Measurements from ENCODE around the gene SAMD15.

Gene SAMD15

GRCh38 chr14:77355811-77356210 lies 21.4 kb upstream of the SAMD15 start:
- no peak overlapping the region for H3K27ac ChIP-seq (ENCODE audit: low read length)
- no peaks in the 10 kb centered on the region for H3K4me1 ChIP-seq (ENCODE audit: insufficient read depth, low read length)

GRCh38 chr14:77356899-77357298 lies 20.3 kb upstream of the SAMD15 start:
- TF ChIP-seq CTCF (IDR thresholded peaks at IDR 0.05; ENCODE audit: borderline replicate concordance, extremely low read depth, low read length, poor library complexity, severe bottlenecking) (no peak), EZH2 (IDR thresholded peaks at IDR 0.05; ENCODE audit: borderline replicate concordance, low read depth, low read length, severe bottlenecking) (no peak)

More at GRCh38 chr14:77355811-77356210, 21.4 kb upstream of the SAMD15 start:
- peaks cover 30% of the 10 kb centered on the region for H3K79me2 ChIP-seq (ENCODE audit: insufficient read depth, low read length)
- TF ChIP-seq CTCF (IDR thresholded peaks at IDR 0.05; ENCODE audit: borderline replicate concordance, extremely low read depth, low read length, poor library complexity, severe bottlenecking) (no peak), EZH2 (IDR thresholded peaks at IDR 0.05; ENCODE audit: borderline replicate concordance, low read depth, low read length, severe bottlenecking) (no peak)
- no peak overlapping the region for H3K9ac ChIP-seq (ENCODE audit: low read depth, low read length)
- DNase-seq (no peak), ATAC-seq (ENCODE audit: insufficient read depth, low read depth) (no peak)
- H3K27me3 ChIP-seq (ENCODE audit: insufficient read depth, low read length, poor library complexity): no peaks in the 10 kb centered on the region
- no peak overlapping the region for H3K4me3 ChIP-seq (ENCODE audit: low read depth in 1 of 2, low read length in 2 of 2)
- H4K20me1 ChIP-seq (ENCODE audit: insufficient read depth, low read length): no peaks in the 10 kb centered on the region
- no peak overlapping the region for H3K4me2 ChIP-seq (ENCODE audit: insufficient read depth, low read length)
- H3K9me3 ChIP-seq (ENCODE audit: insufficient read depth, low read length, severe bottlenecking): no peaks in the 10 kb centered on the region
- H3K36me3 ChIP-seq (ENCODE audit: insufficient read depth, low read length): peaks cover 2% of the 10 kb centered on the region; the same call in 1 of the 2 replicates
- no peak overlapping the region for H2AFZ ChIP-seq (ENCODE audit: low read depth, low read length)

DNA sequence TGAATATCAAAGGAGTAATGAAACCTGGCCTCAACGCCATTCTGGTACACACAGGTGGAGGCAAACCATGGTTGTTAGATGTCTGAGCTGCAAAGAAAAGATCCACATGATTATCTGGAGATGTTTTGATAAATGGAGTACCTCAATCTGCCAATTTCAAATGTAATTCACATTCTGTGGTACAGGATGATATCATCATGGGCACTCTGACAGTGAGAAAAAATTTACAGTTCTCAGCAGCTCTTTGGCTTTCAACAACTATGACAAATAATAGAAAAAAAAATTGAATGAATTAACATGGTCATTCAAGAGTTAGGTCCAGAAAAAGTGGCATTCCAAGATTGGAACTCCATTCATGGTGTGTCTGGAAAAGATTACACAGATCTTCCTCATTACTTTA lies 17.6 kb upstream of the SAMD15 start:
- no peaks in the 10 kb centered on the region for H3K4me1 ChIP-seq (ENCODE audit: insufficient read depth, low read length)
- ATAC-seq (ENCODE audit: insufficient read depth, low read depth) (no peak), DNase-seq (no peak)
- H2AFZ ChIP-seq (ENCODE audit: low read depth, low read length): no peak overlapping the region
- H3K4me2 ChIP-seq (ENCODE audit: insufficient read depth, low read length): no peak overlapping the region
- H3K79me2 ChIP-seq (ENCODE audit: insufficient read depth, low read length): peaks cover 50% of the 10 kb centered on the region
- H4K20me1 ChIP-seq (ENCODE audit: insufficient read depth, low read length): peaks cover 5% of the 10 kb centered on the region; the same call in 1 of the 2 replicates
- no peaks in the 10 kb centered on the region for H3K27me3 ChIP-seq (ENCODE audit: insufficient read depth, low read length, poor library complexity)
- H3K36me3 ChIP-seq (ENCODE audit: insufficient read depth, low read length): no peaks in the 10 kb centered on the region
- H3K9ac ChIP-seq (ENCODE audit: low read depth, low read length): no peak overlapping the region
- no peak overlapping the region for H3K27ac ChIP-seq (ENCODE audit: low read length)
- H3K9me3 ChIP-seq (ENCODE audit: insufficient read depth, low read length, severe bottlenecking): no peaks in the 10 kb centered on the region
- TF ChIP-seq CTCF (IDR thresholded peaks at IDR 0.05; ENCODE audit: borderline replicate concordance, extremely low read depth, low read length, poor library complexity, severe bottlenecking) (no peak), EZH2 (IDR thresholded peaks at IDR 0.05; ENCODE audit: borderline replicate concordance, low read depth, low read length, severe bottlenecking) (no peak)
- no peak overlapping the region for H3K4me3 ChIP-seq (ENCODE audit: low read depth in 1 of 2, low read length in 2 of 2)

More at GRCh38 chr14:77356899-77357298, 20.3 kb upstream of the SAMD15 start:
- H3K9me3 ChIP-seq (ENCODE audit: insufficient read depth, low read length, severe bottlenecking): no peaks in the 10 kb centered on the region
- H3K4me3 ChIP-seq (ENCODE audit: low read depth in 1 of 2, low read length in 2 of 2): no peak overlapping the region
- H3K27me3 ChIP-seq (ENCODE audit: insufficient read depth, low read length, poor library complexity): no peaks in the 10 kb centered on the region
- no peak overlapping the region for H3K4me2 ChIP-seq (ENCODE audit: insufficient read depth, low read length)
- no peaks in the 10 kb centered on the region for H3K4me1 ChIP-seq (ENCODE audit: insufficient read depth, low read length)
- no peak overlapping the region for H2AFZ ChIP-seq (ENCODE audit: low read depth, low read length)
- H3K27ac ChIP-seq (ENCODE audit: low read length): no peak overlapping the region
- peaks cover 36% of the 10 kb centered on the region for H3K79me2 ChIP-seq (ENCODE audit: insufficient read depth, low read length)
- no peaks in the 10 kb centered on the region for H4K20me1 ChIP-seq (ENCODE audit: insufficient read depth, low read length)
- ATAC-seq (ENCODE audit: insufficient read depth, low read depth) (no peak), DNase-seq (no peak)
- H3K36me3 ChIP-seq (ENCODE audit: insufficient read depth, low read length): no peaks in the 10 kb centered on the region
- H3K9ac ChIP-seq (ENCODE audit: low read depth, low read length): no peak overlapping the region

GRCh38 chr14:77364146-77364545 lies 13.0 kb upstream of the SAMD15 start:
- H3K4me1 ChIP-seq (ENCODE audit: insufficient read depth, low read length): peaks cover 2% of the 10 kb centered on the region
- H4K20me1 ChIP-seq (ENCODE audit: insufficient read depth, low read length): peaks cover 5% of the 10 kb centered on the region; the same call in 1 of the 2 replicates
- no peaks in the 10 kb centered on the region for H3K27me3 ChIP-seq (ENCODE audit: insufficient read depth, low read length, poor library complexity)
- H3K79me2 ChIP-seq (ENCODE audit: insufficient read depth, low read length): peaks cover 58% of the 10 kb centered on the region
- H3K27ac ChIP-seq (ENCODE audit: low read length): no peak overlapping the region
- no peak overlapping the region for H3K4me2 ChIP-seq (ENCODE audit: insufficient read depth, low read length)
- no peak overlapping the region for H2AFZ ChIP-seq (ENCODE audit: low read depth, low read length)
- DNase-seq (no peak), ATAC-seq (ENCODE audit: insufficient read depth, low read depth) (no peak)
- TF ChIP-seq CTCF (IDR thresholded peaks at IDR 0.05; ENCODE audit: borderline replicate concordance, extremely low read depth, low read length, poor library complexity, severe bottlenecking) (no peak), EZH2 (IDR thresholded peaks at IDR 0.05; ENCODE audit: borderline replicate concordance, low read depth, low read length, severe bottlenecking) (no peak)
- no peak overlapping the region for H3K9ac ChIP-seq (ENCODE audit: low read depth, low read length)
- H3K36me3 ChIP-seq (ENCODE audit: insufficient read depth, low read length): no peaks in the 10 kb centered on the region
- H3K4me3 ChIP-seq (ENCODE audit: low read depth in 1 of 2, low read length in 2 of 2): no peak overlapping the region
- no peaks in the 10 kb centered on the region for H3K9me3 ChIP-seq (ENCODE audit: insufficient read depth, low read length, severe bottlenecking)

Measured in DND-41 (cell line).